ENCODE data around the gene VWDE.

VWDE gene

DNA sequence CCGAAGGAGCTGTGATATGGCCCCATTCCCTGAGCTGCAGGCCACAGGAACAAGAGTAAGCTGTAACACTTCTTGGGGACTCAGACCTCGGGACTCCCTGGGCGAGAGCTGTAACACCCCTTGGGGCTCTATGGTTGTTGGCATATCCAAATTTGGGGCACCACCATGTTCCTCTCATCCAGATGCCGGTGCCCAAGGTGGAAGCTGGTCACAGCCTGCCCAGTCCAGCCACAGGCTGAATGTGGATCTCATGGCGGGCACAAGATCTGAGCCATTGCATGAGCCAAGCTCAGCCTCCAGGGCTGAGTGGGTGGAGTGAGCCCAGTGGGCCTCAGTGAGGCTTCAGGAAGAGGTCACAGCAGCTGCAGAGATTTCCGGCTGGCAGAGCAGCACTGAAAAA is 113.7 kb downstream of the VWDE start:
- no peak for DNase-seq (ENCODE audit: low read depth)

GRCh38 chr7:12287901-12288300 is 115.8 kb downstream of the VWDE start:
- no peak for DNase-seq (ENCODE audit: low read depth)

GRCh38 chr7:12281038-12281437 is 122.6 kb downstream of the VWDE start:
- no peak for DNase-seq (ENCODE audit: low read depth)
